ENCODE results near the gene EED.
A peak's percentile ranks its signal among the peaks of the same experiment; 100 is the strongest.

The EED gene

DNA sequence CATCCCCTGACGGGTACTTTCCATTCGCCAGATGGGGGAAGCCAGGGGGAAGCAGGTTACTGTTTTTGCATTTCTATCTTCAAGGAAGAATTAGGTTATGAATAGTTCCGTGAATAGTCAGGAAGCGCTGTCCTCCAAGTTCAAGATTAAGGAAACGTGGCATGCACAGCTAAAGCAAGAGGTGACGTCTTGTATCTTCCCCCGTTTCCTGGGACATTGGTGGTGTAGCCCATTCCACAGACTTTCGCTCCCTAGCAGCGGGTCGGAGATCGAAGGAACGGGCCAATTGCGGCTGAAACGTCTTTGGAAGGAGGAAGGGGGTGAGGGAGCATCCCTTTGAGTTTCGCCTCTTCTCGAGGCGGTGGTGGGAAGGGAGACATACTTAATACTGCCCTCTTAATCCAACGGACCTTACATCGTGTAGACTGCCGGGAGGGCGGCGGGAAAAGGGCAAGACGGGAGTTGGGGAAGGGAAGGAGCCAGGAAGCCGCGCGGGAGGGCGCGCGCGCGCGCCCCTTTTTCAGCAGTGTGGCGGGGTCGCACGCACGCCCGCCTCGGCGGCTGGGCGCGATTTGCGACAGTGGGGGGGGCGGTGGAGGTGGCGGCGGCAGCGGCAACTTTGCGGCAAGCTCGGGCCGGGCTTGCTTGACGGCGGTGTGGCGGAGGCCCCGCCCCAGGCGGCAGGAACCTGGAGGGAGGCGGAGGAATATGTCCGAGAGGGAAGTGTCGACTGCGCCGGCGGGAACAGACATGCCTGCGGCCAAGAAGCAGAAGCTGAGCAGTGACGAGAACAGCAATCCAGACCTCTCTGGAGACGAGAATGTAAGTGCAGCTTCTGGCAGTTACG is at the start of gene EED:
EED (plus strand) TSS at position 232 of the 847 bp plus-strand sequence; CDS start at position 709, 477 bp downstream.
- DNase-seq = peak; percentile 94 to 95

GRCh38 chr11:86194998-86195397 is 49.6 kb upstream of the EED start:
- no peak for DNase-seq

DNA sequence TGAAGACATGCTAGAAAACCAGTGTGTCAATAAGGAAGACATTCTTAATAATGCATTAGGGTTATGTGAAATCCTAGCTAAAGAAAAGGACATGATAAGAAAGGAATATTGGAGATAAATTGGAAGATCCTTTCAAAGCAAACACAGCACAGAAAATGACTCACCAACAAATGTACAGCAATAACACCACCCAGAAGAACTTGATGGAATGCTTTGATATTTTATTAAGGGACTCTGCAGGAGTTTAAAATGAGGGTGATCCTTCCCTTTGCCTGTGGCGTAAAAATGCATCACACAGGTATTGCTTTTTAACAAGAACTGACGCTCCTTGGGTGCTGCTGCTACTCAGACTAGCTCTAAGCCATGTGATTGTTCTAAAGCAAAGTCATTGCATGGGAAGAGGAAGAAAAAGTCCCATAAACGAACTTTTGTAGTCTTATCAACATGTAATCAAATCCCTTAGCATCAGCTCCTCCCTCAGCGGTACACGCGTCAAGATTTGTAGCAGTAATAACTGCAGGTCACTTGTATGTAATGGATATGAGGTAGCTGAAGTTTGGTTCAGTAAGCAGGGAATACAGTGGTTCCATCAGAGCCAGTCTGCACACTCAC is 48.4 kb upstream of the EED start:
- DNase-seq = no peak

DNA sequence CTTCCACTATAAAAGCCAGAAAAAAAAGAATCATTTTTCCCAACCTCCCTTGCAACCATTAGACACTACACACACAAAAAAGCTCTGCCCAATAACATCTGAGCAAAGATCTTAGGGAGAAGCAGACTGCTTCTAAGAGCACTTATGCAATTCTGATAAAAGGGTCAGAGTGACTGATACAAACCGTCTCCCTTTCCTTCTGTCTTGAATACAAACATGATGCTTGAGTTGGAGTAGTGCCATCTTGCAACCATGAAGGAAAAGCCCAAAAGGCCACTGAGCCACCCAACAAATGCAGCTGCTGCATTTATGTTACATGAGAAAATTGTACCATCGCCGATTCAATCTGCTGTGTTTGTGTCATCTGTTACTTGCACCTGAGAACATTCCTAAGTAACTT is 47.6 kb upstream of the EED start:
- no peak for DNase-seq

DNA sequence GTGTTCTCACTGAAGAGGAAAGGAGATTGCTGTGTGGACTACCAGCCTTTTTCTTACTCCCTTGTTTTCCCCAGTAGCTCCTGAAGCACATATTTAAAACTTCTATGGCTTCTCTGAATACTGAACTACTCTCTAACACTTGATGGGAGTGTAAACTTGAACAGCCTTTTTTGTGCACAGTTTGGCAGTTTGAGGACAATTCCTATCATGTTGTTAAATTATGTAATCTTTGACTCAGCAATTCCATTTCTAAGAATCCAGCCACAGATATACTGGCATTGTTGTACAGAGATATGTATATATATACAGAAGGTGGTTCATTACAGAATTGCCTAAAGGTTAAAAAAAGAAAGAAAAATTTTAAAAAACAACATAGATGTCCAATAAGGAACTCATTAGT is 47.1 kb upstream of the EED start:
- DNase-seq = no peak

- DNase-seq = no peak
Observed at GRCh38 chr11:86198139-86198538, 46.4 kb upstream of the EED start.

DNA sequence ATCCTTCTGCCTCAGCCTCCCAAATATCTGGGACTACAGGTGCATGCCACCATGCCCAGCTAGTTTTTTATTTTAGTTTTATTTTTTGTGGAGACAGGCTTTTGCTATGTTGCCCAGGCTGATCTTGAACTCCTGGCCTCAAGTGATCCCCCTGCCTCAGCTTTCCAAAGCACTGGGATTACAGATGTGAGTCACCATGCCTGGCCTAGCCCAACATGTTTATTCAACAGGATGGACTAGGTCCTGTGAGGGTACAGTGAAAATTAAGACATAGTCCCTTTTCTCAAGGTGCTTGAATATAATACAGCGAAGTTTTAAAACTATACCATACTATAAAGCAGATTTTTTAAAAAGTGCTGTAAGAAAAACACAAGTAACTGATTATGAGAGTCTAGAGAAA is 45.2 kb upstream of the EED start:
- no peak for DNase-seq

GRCh38 chr11:86201371-86201884 is 43.1 kb upstream of the EED start:
- DNase-seq = no peak

DNA sequence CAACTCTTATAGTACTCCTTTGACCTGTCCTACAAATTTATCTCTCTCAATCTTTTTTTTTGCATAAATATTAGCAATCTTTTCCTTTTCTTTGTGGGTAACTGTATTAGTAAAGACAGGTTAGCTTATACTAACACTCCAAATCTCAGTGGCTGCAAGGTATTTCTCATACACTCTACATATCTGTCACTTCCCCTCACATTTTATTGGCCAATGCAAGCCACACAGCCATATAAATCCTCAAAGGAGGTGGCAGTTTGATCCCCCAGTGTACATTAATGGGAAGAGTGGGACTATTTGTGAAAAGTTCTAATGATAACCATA is 42.6 kb upstream of the EED start:
- peak; percentile 23 to 24 for DNase-seq

- DNase-seq = no peak
Observed at GRCh38 chr11:86204356-86204755, 40.2 kb upstream of the EED start.

DNA sequence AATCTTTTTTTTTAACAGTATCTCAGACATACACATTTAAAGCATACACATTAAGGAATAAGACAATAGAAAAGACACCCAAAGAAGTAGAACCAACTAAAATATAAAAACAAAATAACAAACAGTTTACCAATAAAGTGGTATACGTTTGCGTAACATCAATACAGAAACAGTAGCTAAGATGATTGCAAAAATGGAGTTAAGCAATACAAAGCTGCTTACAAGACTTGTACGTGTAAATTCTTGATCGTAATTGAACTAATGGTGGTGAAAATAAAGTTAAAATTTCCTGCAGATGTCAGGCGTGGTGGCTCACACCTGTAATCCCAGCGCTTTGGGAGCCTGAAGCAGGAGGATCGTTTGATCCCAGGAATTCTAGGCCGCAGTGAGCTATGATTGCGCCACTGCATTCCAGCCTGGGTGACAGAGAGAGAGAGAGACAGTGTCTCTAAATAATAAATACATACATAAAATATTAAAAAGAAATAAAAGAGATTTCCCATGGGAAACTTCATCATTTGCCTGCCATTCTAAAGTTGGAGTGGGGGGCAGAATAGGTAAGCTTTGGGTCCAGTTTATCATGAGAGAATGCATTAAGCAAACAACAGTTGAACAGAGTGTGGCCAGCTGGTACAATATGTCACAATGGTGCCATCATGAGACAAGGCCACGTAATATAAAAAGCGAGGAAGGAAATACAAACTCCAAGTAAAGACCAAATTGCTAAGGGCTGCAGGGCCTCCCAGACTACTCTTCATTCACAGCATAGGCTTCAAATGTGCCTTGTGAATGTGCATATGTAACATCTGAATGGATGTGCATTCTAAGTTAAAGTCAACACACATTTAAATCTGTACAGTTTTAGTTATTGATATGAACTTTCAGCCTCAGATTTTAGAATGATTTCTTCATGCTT is 38.9 kb upstream of the EED start:
- DNase-seq = peak in 1 of 2 donors; percentile 15

GRCh38 chr11:86206337-86206695 is 38.2 kb upstream of the EED start:
- DNase-seq = no peak

GRCh38 chr11:86207413-86207812 is 37.1 kb upstream of the EED start:
- no peak for DNase-seq

DNA sequence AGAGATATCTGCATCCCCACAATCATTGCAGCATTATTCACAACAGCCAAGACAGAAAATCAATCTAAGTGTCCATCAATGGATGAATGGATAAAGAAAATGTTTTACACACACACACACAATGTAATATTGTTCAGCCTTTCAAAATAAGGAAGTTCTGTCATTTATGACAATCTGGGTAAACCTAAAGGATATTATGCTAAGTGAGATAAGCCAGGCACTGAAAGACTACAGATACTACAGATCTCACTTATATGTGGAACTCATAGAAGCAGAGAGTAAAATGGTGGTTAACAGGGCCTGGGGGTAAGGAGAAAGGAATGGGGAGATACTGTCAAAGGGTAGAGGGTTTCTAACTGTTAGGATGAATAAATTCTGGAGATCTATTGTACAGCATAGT is 36.0 kb upstream of the EED start:
- no peak for DNase-seq

GRCh38 chr11:86209806-86210657 is 34.5 kb upstream of the EED start:
- no peak for DNase-seq

DNA sequence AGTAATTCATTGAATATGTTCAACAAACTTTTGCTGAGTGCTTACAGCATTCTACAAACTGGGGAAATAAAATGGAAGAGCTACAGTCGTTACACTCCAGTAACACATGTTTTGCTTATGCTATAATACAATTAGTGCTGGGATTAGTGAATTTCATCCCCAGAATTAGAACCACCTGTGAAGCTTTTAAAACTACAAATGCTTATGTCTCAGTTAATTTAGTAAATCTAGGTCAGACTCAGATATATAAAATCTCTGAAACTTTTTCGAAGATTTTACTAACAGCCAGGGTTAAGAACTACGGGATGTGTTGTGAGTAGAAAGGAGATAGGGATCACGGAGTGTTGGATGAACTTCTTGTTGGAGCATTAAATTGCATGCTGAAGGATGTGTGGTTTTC is 33.7 kb upstream of the EED start:
- DNase-seq = no peak

DNA sequence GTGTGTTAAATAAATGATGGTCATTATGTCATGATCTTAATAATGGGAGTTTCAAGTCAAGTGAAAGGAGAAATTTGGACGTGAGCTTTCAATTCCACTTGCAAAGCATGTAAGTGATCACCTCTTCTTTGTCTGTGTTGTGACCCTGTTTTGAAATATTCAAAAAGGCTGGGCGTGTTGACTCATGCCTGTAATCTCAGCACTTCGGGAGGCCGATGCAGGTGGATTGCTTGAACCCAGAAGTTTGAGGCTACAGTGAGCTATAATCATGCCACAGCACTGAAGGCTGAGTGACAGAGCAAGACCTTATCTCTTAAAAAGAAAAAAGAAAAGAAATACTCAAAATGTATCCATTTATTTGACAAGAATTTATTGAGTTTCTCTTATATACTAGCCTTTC is 32.9 kb upstream of the EED start:
- DNase-seq = no peak

DNA sequence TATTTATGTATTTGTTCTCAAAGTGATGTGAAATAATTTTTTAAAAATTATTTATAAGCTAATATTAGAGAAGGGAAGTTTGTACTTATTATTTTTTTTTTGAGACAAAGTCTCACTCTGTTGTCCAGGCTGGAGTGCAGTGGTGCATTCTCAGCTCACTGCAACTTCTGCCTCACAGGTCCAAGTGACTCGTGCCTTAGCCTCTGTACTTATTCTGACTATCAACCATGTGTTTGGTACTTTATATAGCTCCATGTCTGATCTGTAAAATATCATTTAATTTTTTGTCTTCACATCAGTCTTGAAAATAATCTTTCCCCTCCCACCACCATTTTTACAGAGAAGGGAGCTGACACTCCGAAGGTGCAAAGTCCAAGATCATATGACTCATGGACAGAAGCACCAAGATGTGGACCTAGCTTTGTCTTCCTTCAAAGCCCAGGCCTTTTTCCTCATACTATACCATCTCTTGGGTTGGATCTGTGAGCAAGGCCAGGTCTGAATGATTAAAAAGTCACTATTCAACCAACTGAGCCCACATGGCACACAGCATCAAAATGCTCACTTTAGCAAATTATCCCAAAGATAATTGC is 32.4 kb upstream of the EED start:
- no peak for DNase-seq

DNA sequence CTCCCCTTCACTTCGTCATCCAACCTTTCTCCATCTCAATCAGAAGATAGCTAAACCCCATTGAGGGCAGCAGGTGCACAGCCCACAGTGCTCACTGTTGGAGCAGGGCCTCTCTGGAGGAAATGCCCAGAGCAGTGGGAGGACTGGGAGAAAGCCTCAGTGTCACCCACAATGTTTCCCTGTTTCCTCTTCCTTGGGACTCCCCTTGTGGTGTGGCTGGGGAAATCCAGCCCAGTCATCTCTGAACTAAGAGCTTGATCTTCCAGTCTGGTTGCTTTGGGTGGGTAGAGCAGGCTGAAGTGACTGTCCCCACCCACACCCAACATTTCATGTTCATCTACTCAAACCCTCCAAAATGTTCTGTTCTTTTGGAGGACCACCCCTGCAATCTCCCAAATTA is 29.8 kb upstream of the EED start:
- DNase-seq = peak in 1 of 2 donors; percentile 35

- DNase-seq = peak; percentile 66 to 71
Observed at GRCh38 chr11:86218125-86219084, 26.1 kb upstream of the EED start.
